GM18870 (cell line): ENCODE results near the gene KRT222.

Experiments
- ATAC-seq: cut with Tn5 transposase; IDR thresholded peaks from one replicate; pipeline ENCODE4 v1.9.1; 2021; ENCODE audit warnings: moderate library complexity; ENCODE audit not compliant: unreplicated experiment

Gene KRT222

DNA sequence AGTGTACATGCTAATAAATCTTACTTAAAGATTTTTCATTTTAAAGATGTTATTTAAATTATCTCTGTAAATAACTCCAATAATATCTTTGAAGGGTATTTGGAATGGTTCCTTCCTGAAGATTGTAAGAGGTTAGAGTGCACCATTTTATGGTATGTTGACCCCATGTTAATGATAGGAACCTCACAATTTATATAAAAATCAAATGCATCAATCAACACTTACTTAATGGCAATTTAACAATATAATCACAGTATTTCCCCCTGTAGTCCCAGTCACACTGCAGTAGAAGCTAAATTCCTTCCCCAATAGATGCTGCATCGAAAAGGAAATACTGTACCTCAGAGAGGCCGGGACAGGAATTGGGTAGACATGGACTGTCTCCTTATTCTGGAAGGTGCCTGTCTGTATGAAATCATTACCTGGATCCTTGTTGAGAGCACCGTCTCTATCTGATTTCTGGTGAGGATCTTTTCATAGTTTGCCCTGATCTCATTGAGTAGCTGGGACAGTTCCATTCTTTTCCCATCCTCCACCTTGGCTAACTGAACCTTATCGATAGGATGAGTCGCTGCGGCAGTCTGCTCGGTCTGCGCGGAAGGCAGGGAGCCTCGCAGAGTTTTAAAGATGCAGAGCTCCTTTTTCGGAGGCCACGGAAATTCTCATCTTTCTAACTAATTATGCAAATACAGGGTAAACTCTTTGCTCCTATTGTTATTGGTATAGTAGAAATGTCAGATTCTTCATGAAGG, at the start of gene KRT222:
TSS of gene KRT222 (minus strand) at position 596 of the 752 bp plus-strand sequence. CDS start at position 518, 78 bp downstream.
- no peak for ATAC-seq

GRCh38 chr17:40714473-40714872, 49.5 kb upstream of the KRT222 start:
- no peak for ATAC-seq

GRCh38 chr17:40707745-40708144, 42.8 kb upstream of the KRT222 start:
- ATAC-seq, result no peak

GRCh38 chr17:40705584-40705983, 40.6 kb upstream of the KRT222 start:
- no peak for ATAC-seq

DNA sequence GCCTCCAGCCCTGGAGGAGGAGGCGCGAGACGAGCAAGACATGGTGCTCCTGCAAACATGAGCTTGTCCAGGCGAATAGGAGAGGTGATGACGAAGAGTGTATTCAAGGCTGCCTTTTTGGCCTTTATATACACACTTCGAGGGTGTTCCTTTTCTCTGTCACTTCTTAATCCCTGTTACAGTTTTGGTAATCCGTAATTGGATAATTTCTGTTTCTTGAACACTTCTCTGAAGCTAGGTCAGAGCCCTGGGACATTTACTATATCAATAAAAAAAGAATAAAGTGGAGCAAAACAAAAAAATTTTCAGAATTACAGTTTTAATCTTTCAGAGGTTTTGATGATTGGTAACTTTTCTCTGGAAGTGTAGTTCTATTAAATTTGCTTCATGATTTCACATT, 38.7 kb upstream of the KRT222 start, which contains the start of gene KRT24:
TSS of gene KRT24 (minus strand) at position 101 of the 400 bp plus-strand sequence. CDS start at position 42, 59 bp downstream.
- ATAC-seq, result no peak

GRCh38 chr17:40702271-40702670, 37.3 kb upstream of the KRT222 start:
- ATAC-seq, result no peak

DNA sequence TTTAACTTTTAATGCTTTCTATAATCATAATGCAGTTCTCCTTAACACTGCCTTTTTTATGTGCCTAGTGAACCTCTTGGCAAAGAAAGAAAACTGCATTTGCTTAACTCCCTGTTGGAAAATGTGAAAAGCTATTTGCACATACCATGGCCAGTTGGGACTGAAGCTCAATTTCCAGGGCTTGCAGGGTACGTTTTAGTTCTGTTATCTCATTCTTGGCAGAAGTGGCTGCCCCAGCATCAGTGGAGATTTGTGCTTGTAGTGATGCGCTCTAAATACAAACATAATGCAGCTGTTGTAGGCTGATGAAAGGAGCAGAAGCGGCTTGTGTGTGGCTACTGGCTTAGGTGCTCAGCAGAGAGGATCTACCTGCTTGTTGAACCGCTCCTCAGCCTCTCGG, 34.9 kb upstream of the KRT222 start:
- no peak for ATAC-seq

- no peak for ATAC-seq
These were observed 34.4 kb upstream of the KRT222 start for GRCh38 chr17:40699371-40699770.

DNA sequence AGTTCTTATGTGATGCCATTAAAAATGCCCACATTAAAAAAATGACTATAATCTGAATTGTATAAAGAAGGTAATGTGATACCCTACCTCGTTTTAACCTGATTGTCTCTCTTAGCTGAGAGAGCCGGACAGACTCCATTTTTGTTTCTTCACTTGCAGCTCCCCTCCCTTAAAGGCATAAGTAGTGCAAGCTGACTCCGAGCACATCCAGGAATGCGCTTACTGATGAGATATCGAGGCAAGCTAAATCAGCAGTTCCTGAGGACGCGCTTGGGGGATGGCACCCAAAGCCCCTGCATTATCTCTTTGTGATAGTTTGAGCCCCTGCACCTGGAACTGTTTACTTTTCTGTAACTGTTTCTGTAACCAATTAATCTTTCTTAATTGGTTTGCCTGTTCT, 32.3 kb upstream of the KRT222 start:
- ATAC-seq, result no peak

DNA sequence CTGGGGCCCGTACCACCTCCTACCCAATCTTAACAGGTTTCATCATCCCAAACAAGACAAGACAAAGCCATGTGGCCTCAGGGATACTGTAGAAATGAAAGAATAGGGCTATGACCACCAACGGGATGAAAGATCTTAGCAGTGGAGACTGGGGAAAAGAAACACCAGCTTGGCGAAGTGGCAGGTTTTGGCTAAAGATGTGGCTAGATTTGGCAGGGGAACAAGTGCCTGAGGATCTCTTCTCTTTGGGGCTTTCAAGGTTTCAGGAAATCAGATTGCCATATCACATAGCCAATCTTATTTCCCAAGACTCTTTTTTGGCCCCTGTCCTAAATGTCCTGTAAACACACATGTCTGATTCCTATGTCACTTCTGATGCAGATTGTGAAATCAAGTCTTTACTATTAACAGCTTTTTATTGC, 31.7 kb upstream of the KRT222 start:
- ATAC-seq, result no peak

- ATAC-seq, result no peak
These were observed 31.0 kb upstream of the KRT222 start for GRCh38 chr17:40695874-40696472.

- no peak for ATAC-seq
These were observed 29.6 kb upstream of the KRT222 start for GRCh38 chr17:40694584-40694983.

DNA sequence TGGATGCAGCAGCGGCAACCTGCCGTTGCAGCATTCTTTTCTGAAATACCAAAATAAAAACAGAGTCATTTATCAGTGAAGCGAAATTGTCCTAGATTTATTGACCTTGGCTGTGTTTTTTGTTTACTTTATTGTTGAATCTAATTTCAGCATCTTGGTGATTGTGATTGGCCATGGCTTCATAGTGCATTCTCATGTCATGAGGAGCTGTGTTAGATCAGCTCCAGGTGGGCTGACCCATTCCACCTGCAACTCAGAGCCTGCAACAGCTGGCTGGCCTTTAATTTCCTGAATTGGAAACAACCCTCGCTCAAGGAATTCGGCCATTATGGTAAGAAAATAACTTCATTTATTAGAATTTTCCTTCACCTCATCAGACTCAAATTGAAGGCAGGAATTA, 22.1 kb upstream of the KRT222 start:
- ATAC-seq, result no peak

- ATAC-seq, result no peak
These were observed 21.2 kb upstream of the KRT222 start for GRCh38 chr17:40686192-40686591.

DNA sequence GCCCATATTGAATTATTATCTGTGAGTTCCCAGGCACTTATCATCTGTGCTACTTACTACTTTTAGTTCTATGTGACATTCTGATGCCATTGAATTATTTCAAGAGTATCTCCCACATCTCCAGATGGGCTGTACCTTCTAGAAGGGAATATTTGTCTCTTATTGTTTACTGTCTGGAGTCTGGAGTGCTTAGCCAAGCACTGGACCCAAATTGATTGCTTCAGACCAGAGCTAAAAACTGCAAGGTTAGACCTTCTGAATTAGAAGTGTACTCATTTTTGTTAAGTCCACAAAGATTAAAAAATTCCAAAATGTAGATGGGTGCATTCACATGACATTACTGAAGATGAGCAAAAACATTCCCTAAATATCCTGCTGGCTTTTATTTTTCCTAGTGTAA, 16.0 kb upstream of the KRT222 start:
- no peak for ATAC-seq

GRCh38 chr17:40679523-40679907, 14.5 kb upstream of the KRT222 start:
- no peak for ATAC-seq

- no peak for ATAC-seq
These were observed 14.0 kb upstream of the KRT222 start for GRCh38 chr17:40678902-40679522.

- no peak for ATAC-seq
These were observed 10.9 kb upstream of the KRT222 start for GRCh38 chr17:40675905-40676304.

- ATAC-seq, result no peak
These were observed 7.7 kb upstream of the KRT222 start for GRCh38 chr17:40672654-40673053.

GRCh38 chr17:40671282-40671681, 6.3 kb upstream of the KRT222 start:
- no peak for ATAC-seq

- no peak for ATAC-seq
These were observed 1.4 kb upstream of the KRT222 start for GRCh38 chr17:40666331-40666730.

- ATAC-seq, result no peak
These were observed 1.7 kb downstream of the KRT222 start for GRCh38 chr17:40663252-40663651.
